Neural crest cell (in vitro differentiated cells): ENCODE measurements around the gene ENAM. TPM values are rescaled to one million over a fixed set of nuclear protein-coding genes. Genes with fewer than 3 reads are reported as not detected.

Experiments used
- DNase-seq: peaks from one replicate; pipeline ENCODE4 v3.0.0; 2021; ENCODE audit warnings: low read depth, mixed read lengths, low spot score
- H3K27ac Mint-ChIP-seq: one replicate; pipeline ENCODE4 v1.8.0; 2021; ENCODE audit warnings: mild to moderate bottlenecking, mixed read lengths; ENCODE audit not compliant: unreplicated experiment
- H3K27me3 Mint-ChIP-seq: 2 replicates; pipeline ENCODE4 v1.8.0; 2021; ENCODE audit warnings: low read depth, mild to moderate bottlenecking, mixed read lengths
- H3K36me3 Mint-ChIP-seq: 2 replicates; pipeline ENCODE4 v1.8.0; 2021; ENCODE audit warnings: low read depth, mild to moderate bottlenecking, mixed read lengths
- H3K4me1 Mint-ChIP-seq: 2 replicates; pipeline ENCODE4 v1.8.0; 2021; ENCODE audit warnings: mixed read lengths
- H3K4me3 Mint-ChIP-seq: one replicate; pipeline ENCODE4 v1.8.0; 2021; ENCODE audit warnings: mild to moderate bottlenecking, mixed read lengths
- H3K9me3 Mint-ChIP-seq: 2 replicates; pipeline ENCODE4 v1.8.0; 2021; ENCODE audit warnings: mixed read lengths
- CTCF ChIP-seq: fragments of 200-600 bp; sonication (generic); conservative IDR thresholded peaks from 2 replicates; pipeline ENCODE4 v1.5.0; 2021; ENCODE audit warnings: antibody characterized with exemption, mild to moderate bottlenecking
- total RNA-seq: library from RNA; stranded (reverse); gene quantifications from 2 replicates; pipeline ENCODE4 v1.2.1, GENCODE V29; 2021

Gene ENAM
- total RNA-seq, 1 donor from 2014 or later: not detected

DNA sequence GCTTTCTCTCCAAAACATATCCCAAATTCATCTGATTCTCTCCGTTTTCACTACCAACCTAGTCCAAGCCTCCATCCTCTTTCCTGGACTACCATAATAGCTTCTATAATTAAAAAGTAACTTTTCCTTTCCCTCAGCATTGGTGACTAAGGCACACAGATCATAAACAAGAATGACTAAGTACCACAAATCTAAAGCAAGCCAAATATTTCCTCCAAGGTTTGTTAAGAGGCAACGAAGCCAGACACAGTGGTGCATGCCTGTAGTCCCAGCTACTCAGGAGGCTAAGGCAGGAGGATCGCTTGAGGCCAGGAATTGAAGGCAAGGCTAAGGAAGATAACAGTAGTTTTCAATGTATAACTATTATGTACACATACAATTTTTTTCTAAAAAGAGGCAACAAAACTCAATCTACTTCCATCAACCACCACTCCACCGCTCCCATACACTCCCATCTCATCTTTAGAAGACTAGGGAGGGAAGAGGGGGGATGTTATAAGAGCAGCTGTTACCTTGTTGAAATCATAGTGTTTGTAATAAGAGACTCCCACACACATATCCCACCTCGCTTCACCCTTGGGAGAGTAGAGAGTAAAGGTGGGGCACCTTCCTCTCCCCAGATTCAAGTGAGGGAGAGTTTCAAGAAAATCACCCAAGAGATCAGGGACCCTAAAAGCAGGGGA is 41.9 kb downstream of the ENAM start:
- TF ChIP-seq CTCF: no peak
- H3K36me3 Mint-ChIP-seq: no peaks in the 10 kb centered on the region
- no peaks in the 10 kb centered on the region for H3K9me3 Mint-ChIP-seq
- no peak overlapping the region for H3K4me3 Mint-ChIP-seq
- peaks cover 18% of the 10 kb centered on the region for H3K27me3 Mint-ChIP-seq
- no peaks in the 10 kb centered on the region for H3K4me1 Mint-ChIP-seq
- no peak for DNase-seq
- no peak overlapping the region for H3K27ac Mint-ChIP-seq

GRCh38 chr4:70671091-70671490 is 42.5 kb downstream of the ENAM start:
- no peaks in the 10 kb centered on the region for H3K4me1 Mint-ChIP-seq

GRCh38 chr4:70674191-70674590 is 45.6 kb downstream of the ENAM start:
- H3K4me1 Mint-ChIP-seq: no peaks in the 10 kb centered on the region
- no peaks in the 10 kb centered on the region for H3K36me3 Mint-ChIP-seq
- TF ChIP-seq CTCF: no peak
- H3K4me3 Mint-ChIP-seq: no peak overlapping the region
- DNase-seq: no peak
- no peaks in the 10 kb centered on the region for H3K9me3 Mint-ChIP-seq
- no peak overlapping the region for H3K27ac Mint-ChIP-seq
- peaks cover 23% of the 10 kb centered on the region for H3K27me3 Mint-ChIP-seq

More at GRCh38 chr4:70671091-70671490, 42.5 kb downstream of the ENAM start:
- Mint-ChIP-seq H3K4me3 (no peak overlapping the region), H3K27ac (no peak overlapping the region), H3K36me3 (no peaks in the 10 kb centered on the region), H3K27me3 (peaks cover 20% of the 10 kb centered on the region), H3K9me3 (no peaks in the 10 kb centered on the region)
- TF ChIP-seq CTCF: no peak
- no peak for DNase-seq

- no peak for DNase-seq
- no peaks in the 10 kb centered on the region for H3K9me3 Mint-ChIP-seq
- peaks cover 22% of the 10 kb centered on the region for H3K27me3 Mint-ChIP-seq
These were observed 46.2 kb downstream of the ENAM start for GRCh38 chr4:70674731-70675130.

DNA sequence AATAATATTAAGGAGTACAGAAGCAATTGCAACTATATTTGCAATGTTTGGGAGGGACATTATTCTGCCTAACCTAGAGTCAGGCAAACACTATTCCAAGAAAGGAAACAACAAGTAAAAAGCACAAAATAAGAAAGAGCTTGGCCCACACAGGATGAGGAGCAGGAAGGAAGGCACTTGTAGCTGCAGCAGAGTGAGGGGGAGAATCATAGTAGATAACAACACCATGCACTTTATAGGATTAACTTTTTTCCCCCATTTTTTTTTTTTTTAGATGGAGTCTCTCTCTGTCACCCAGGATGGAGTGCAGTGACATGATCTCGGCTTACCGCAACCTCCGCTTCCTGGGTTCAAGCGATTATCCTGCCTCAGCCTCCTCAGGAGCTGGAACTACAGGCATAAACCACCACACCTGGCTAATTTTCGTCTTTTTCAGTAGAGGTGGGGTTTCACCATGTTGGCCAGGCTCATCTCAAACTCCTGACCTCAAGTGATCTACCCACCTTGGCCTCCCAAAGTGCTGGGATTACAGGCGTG is 48.1 kb downstream of the ENAM start:
- H3K27ac Mint-ChIP-seq: no peak overlapping the region
- no peaks in the 10 kb centered on the region for H3K9me3 Mint-ChIP-seq
- no peaks in the 10 kb centered on the region for H3K4me1 Mint-ChIP-seq
- no peak for TF ChIP-seq CTCF
- H3K4me3 Mint-ChIP-seq: no peak overlapping the region
- H3K36me3 Mint-ChIP-seq: no peaks in the 10 kb centered on the region
- peaks cover 11% of the 10 kb centered on the region for H3K27me3 Mint-ChIP-seq
- no peak for DNase-seq

More at GRCh38 chr4:70674731-70675130, 46.2 kb downstream of the ENAM start:
- Mint-ChIP-seq H3K27ac (no peak overlapping the region), H3K4me1 (no peaks in the 10 kb centered on the region), H3K36me3 (no peaks in the 10 kb centered on the region), H3K4me3 (no peak overlapping the region)
- no peak for TF ChIP-seq CTCF
